C4-2B (cell line): ENCODE measurements around the gene CCNJL.

ENCODE experiments used
- ZFX ChIP-seq: fragments of 450-650 bp; IDR thresholded peaks from 2 replicates; pipeline ENCODE4 v1.6.1; 2017
- TF ChIP-seq, protein P1 (sequence below): fragments of 450-650 bp; conservative IDR thresholded peaks from 2 replicates; pipeline ENCODE4 v1.5.1; 2017; ENCODE audit warnings: mild to moderate bottlenecking

DNA sequence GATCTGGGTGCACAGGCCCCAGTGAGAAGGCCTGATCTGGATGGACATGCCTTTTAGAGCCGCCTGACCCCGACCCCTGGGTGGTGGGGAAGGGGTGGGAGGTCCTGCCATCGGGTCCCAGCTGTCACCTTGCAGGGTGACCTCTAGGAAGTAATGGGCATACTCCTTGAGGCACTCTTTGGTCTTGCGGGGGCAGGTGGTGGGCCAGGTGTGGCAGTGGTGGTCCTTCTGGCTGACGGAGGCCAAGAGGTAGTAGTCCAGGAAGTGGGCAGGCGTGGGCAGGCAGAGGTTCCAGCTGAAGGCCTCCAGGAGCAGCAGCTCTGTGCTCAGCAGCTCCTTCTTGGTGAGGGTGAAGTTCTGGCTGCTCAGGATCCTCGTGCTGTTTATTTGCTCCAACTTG, 53.0 kb downstream of the CCNJL start:
- TF ChIP-seq, protein P1, sequence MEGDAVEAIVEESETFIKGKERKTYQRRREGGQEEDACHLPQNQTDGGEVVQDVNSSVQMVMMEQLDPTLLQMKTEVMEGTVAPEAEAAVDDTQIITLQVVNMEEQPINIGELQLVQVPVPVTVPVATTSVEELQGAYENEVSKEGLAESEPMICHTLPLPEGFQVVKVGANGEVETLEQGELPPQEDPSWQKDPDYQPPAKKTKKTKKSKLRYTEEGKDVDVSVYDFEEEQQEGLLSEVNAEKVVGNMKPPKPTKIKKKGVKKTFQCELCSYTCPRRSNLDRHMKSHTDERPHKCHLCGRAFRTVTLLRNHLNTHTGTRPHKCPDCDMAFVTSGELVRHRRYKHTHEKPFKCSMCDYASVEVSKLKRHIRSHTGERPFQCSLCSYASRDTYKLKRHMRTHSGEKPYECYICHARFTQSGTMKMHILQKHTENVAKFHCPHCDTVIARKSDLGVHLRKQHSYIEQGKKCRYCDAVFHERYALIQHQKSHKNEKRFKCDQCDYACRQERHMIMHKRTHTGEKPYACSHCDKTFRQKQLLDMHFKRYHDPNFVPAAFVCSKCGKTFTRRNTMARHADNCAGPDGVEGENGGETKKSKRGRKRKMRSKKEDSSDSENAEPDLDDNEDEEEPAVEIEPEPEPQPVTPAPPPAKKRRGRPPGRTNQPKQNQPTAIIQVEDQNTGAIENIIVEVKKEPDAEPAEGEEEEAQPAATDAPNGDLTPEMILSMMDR: no peak
- no peak for TF ChIP-seq ZFX
